Activated T-cell treated with anti-CD3 and anti-CD28 coated beads, Interleukin-2, amount 50 U/mL, for 1 hour (primary cell): ENCODE data around the gene TMEM234.

Experiments
- DNase-seq: peaks from one replicate; pipeline ENCODE4 v3.0.0-alpha.2; 2020

TMEM234 gene

DNA sequence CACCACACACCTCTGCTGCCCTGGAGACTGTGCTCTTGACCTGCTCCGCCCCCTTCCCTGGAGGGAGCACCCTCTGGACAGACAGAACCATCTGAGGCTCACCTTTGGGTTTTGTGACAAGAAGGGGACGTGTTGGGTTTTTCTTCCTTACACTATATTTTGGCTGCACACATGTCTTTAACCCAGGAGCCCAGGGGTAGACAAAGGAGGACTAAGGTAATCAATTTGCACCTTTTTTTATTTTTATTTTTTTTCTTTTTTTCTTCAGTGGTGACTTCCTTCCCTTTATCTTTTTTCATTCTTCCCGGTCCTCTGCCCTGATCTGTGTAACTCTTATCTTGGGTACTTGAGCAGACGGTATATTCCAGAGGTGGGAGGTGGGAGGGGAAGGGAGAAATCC lies 51.2 kb downstream of the TMEM234 start:
- no peak for DNase-seq
